Thoracic aorta endothelial cell (primary cell): Measurements from ENCODE around the gene KRTAP9-1. TPM values are rescaled to one million over a fixed set of nuclear protein-coding genes. Genes with fewer than 3 reads are reported as not detected.

ENCODE experiments used
- small RNA-seq: library from RNA; depleted of rRNA; stranded (forward); fragments of <200 nt; gene quantifications from one replicate; pipeline ENCODE3, GENCODE V24; 2012
- total RNA-seq: library from RNA; depleted of rRNA; stranded (reverse); fragments of >200 nt; gene quantifications from 2 replicates; pipeline ENCODE4 v1.2.3, GENCODE V29; 2012

The KRTAP9-1 gene
- total RNA-seq = not detected in 2 replicates

DNA sequence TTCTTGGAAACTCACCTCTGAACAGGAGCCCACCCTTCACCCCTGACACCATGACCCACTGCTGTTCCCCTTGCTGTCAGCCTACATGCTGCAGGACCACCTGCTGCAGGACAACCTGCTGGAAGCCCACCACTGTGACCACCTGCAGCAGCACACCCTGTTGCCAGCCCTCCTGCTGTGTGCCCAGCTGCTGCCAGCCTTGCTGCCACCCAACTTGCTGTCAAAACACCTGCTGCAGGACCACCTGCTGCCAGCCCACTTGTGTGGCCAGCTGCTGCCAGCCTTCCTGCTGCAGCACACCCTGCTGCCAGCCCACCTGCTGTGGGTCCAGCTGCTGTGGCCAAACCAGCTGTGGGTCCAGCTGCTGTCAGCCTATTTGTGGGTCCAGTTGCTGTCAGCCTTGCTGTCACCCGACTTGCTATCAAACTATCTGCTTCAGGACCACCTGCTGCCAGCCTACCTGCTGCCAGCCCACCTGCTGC, at the start of gene KRTAP9-1:
KRTAP9-1 (plus strand) TSS at position 51 of the 482 bp plus-strand sequence; CDS start at position 51, 0 bp downstream.

GRCh38 chr17:41140360-41141131, 49.1 kb upstream of the KRTAP9-1 start, which contains the start of gene KRTAP4-6:
TSS of gene KRTAP4-6 (minus strand) at chr17:41140544. CDS start at chr17:41140487, 57 bp downstream.

DNA sequence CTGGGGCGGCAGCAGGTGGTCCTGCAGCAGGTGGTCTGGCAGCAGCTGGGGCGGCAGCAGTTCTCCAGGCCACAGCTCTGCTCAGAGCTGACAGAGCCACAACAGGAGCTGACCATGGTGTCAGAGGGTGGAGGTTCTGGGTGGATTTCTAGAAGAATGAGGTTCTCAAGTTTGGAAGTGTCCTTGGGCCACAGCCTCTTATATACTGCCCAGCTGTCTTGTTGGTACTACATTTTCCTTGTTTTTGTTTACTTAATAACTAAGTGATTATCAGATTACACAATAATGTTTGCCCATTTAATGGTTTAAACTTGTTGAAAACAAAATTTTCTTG, 40.1 kb upstream of the KRTAP9-1 start, which contains the start of gene KRTAP4-5:
KRTAP4-5 (minus strand) TSS at position 174 of the 334 bp plus-strand sequence; CDS start at position 116, 58 bp downstream.

DNA sequence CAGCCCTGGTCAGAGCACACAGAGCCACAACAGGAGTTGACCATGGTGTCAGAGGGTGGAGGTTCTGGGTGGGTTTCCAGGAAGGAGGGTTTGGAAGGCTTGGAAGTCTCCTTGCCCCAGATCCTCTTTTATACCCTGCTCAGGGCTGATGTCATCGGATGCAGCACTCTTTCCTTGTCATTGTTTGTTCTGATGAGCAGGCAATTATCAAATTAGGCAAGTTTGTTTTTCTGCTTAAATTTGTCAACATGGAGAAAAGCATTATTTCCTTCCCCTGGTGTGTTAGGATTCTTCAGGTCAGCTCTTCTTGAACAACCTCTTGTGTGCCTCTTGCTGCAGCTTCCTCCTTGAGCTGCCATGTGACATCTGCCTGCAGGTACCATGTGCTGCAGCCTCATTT, 29.0 kb upstream of the KRTAP9-1 start, which contains the start of gene KRTAP4-4:
KRTAP4-4 (minus strand) TSS at position 101 of the 400 bp plus-strand sequence; CDS start at position 44, 57 bp downstream.

DNA sequence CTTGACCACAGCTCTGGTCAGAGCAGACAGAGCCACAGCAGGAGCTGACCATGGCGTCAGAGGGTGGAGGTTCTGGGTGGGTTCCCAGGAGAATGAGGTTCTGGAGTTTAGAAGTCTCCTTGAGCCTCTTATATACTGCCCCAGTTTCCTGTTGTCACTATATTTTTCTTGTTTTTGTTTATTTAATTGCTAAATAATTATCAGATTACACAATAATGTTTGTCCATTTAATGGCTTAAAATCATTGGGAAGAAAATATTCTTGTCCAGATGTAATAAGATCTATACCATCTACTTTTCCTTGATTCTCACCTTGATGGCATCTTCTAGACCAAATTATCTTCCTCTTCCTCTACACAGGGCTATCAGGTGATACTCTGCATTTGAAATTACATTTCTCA, 21.6 kb upstream of the KRTAP9-1 start, which contains the start of gene KRTAP4-3:
KRTAP4-3 (minus strand) TSS at position 101 of the 400 bp plus-strand sequence; CDS start at position 52, 49 bp downstream.

DNA sequence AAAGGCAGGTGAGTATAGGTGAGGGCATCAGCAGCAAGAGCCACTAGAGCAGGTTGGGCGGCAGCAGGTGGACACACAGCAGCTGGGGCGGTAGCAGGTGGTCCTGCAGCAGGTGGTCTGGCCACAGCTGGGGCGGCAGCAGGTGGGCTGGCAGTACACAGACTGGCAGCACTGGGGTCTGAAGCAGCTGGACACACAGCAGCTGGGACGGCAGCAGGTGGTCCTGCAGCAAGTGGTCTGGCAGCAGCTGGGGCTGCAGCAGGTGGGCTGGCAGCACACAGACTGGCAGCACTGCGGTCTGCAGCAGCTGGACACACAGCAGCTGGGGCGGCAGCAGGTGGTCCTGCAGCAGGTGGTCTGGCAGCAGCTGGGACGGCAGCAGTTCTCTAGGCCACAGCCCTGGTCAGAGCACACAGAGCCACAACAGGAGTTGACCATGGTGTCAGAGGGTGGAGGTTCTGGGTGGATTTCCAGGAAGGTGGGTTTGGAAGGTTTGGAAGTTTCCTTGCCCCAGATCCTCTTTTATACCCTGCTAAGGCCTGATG, 11.9 kb upstream of the KRTAP9-1 start, which contains the start of gene KRTAP4-2:
KRTAP4-2 (minus strand) TSS at position 495 of the 545 bp plus-strand sequence; CDS start at position 438, 57 bp downstream.

GRCh38 chr17:41184480-41184961, 5.2 kb upstream of the KRTAP9-1 start, which contains the start of gene KRTAP4-1:
TSS of gene KRTAP4-1 (minus strand) at chr17:41184911. CDS start at chr17:41184854, 57 bp downstream.

GRCh38 chr17:41226598-41227095, 37.0 kb downstream of the KRTAP9-1 start, which contains the start of gene KRTAP9-2:
TSS of gene KRTAP9-2 (plus strand) at chr17:41226648. CDS start at chr17:41226655, 7 bp downstream.

DNA sequence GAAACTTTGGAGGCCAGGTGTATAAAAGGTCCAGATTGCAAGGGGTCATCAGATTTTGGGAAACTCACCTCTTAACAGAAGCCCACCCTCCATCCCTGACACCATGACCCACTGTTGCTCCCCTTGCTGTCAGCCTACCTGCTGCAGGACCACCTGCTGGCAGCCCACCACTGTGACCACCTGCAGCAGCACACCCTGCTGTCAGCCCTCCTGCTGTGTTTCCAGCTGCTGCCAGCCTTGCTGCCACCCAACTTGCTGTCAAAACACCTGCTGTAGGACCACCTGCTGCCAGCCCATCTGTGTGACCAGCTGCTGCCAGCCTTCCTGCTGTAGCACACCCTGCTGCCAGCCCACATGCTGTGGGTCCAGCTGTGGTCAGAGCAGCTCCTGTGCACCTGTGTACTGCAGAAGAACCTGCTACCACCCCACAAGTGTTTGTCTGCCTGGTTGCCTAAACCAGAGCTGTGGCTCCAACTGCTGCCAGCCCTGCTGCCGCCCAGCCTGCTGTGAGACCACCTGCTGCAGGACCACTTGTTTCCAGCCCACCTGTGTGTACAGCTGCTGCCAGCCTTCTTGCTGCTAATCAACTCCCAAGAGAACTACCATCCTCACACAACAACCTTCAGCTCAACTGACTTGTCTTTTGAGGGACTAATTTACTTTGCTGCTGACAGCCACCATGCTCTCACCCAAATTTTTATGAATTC, 42.9 kb downstream of the KRTAP9-1 start, which contains the start of gene KRTAP9-3:
KRTAP9-3 (plus strand) TSS at position 51 of the 707 bp plus-strand sequence; CDS start at position 104, 53 bp downstream.

GRCh38 chr17:41237949-41238437, 48.3 kb downstream of the KRTAP9-1 start, which contains the start of gene KRTAP9-8:
TSS of gene KRTAP9-8 (plus strand) at chr17:41237999. CDS start at chr17:41238052, 53 bp downstream.

Small RNA genes lying within 50 kb of the gene (small RNA-seq; reads per million reads assigned to genes)
- gene KRTAP4-17P = not detected

Other genes with a start within 250 kb of the KRTAP9-1 start
- gene KRT39, start 222.9 kb upstream of the KRTAP9-1 start, total RNA-seq = not detected in 2 replicates
- not detected in 2 replicates for gene KRT40, start 205.6 kb upstream of the KRTAP9-1 start, total RNA-seq
- gene KRTAP3-3, start 195.7 kb upstream of the KRTAP9-1 start, total RNA-seq = not detected in 2 replicates
- gene KRTAP3-2, start 190.0 kb upstream of the KRTAP9-1 start, total RNA-seq = not detected in 2 replicates
- gene KRTAP3-1, start 180.8 kb upstream of the KRTAP9-1 start, total RNA-seq = not detected in 2 replicates
- not detected in 2 replicates for gene KRTAP1-5, start 162.7 kb upstream of the KRTAP9-1 start, total RNA-seq
- gene KRTAP1-4, start 159.7 kb upstream of the KRTAP9-1 start, total RNA-seq = not detected in 2 replicates
- gene KRTAP1-3, start 155.0 kb upstream of the KRTAP9-1 start, total RNA-seq = not detected in 2 replicates
- not detected in 2 replicates for gene KRTAP1-1, start 148.4 kb upstream of the KRTAP9-1 start, total RNA-seq
- gene KRTAP2-1, start 142.6 kb upstream of the KRTAP9-1 start, total RNA-seq = not detected in 2 replicates
- gene KRTAP2-2, start 134.7 kb upstream of the KRTAP9-1 start, total RNA-seq = not detected in 2 replicates
- gene KRTAP2-3, start 129.8 kb upstream of the KRTAP9-1 start, total RNA-seq = not detected in 2 replicates
- gene KRTAP2-4, start 124.0 kb upstream of the KRTAP9-1 start, total RNA-seq = not detected in 2 replicates
- gene KRTAP4-7, start 105.7 kb upstream of the KRTAP9-1 start, total RNA-seq = not detected in 2 replicates
- gene KRTAP4-8, start 91.7 kb upstream of the KRTAP9-1 start, total RNA-seq = not detected in 2 replicates
- gene KRTAP4-16, start 87.7 kb upstream of the KRTAP9-1 start, total RNA-seq = not detected in 2 replicates
- not detected in 2 replicates for gene KRTAP4-9, start 84.5 kb upstream of the KRTAP9-1 start, total RNA-seq
- not detected in 2 replicates for gene KRTAP4-11, start 71.5 kb upstream of the KRTAP9-1 start, total RNA-seq
- not detected in 2 replicates for gene KRTAP4-12, start 65.7 kb upstream of the KRTAP9-1 start, total RNA-seq
- gene KRTAP4-6, start 49.3 kb upstream of the KRTAP9-1 start, total RNA-seq = not detected in 2 replicates
- gene KRTAP4-5, start 40.1 kb upstream of the KRTAP9-1 start, total RNA-seq = not detected in 2 replicates
- not detected in 2 replicates for gene KRTAP4-4, start 29.1 kb upstream of the KRTAP9-1 start, total RNA-seq
- gene KRTAP4-3, start 21.7 kb upstream of the KRTAP9-1 start, total RNA-seq = not detected in 2 replicates
- gene KRTAP4-2, start 11.7 kb upstream of the KRTAP9-1 start, total RNA-seq = not detected in 2 replicates
- gene KRTAP4-1, start 5.0 kb upstream of the KRTAP9-1 start, total RNA-seq = not detected in 2 replicates
- gene KRTAP9-2, start 36.8 kb downstream of the KRTAP9-1 start, total RNA-seq = not detected in 2 replicates
- gene KRTAP9-3, start 42.6 kb downstream of the KRTAP9-1 start, total RNA-seq = not detected in 2 replicates
- gene KRTAP9-8, start 48.1 kb downstream of the KRTAP9-1 start, total RNA-seq = not detected in 2 replicates
- not detected in 2 replicates for gene KRTAP9-4, start 59.8 kb downstream of the KRTAP9-1 start, total RNA-seq
- gene KRTAP9-9, start 65.5 kb downstream of the KRTAP9-1 start, total RNA-seq = not detected in 2 replicates
- not detected in 2 replicates for gene KRTAP9-6, start 75.5 kb downstream of the KRTAP9-1 start, total RNA-seq
- not detected in 2 replicates for gene KRTAP9-7, start 85.8 kb downstream of the KRTAP9-1 start, total RNA-seq
- not detected in 2 replicates for gene KRTAP29-1, start 113.0 kb downstream of the KRTAP9-1 start, total RNA-seq
- gene KRTAP16-1, start 119.4 kb downstream of the KRTAP9-1 start, total RNA-seq = not detected in 2 replicates
- gene KRTAP17-1, start 125.8 kb downstream of the KRTAP9-1 start, total RNA-seq = not detected in 2 replicates
- gene KRT33A, start 160.9 kb downstream of the KRTAP9-1 start, total RNA-seq = not detected in 2 replicates
- gene KRT33B, start 179.9 kb downstream of the KRTAP9-1 start, total RNA-seq = not detected in 2 replicates
- not detected in 2 replicates for gene KRT34, start 192.4 kb downstream of the KRTAP9-1 start, total RNA-seq
- not detected in 2 replicates for gene KRT31, start 207.7 kb downstream of the KRTAP9-1 start, total RNA-seq
- not detected in 2 replicates for gene KRT37, start 234.7 kb downstream of the KRTAP9-1 start, total RNA-seq